Loucy (cell line): Measurements from ENCODE around the gene MINDY1.

Source experiments
- H2AFZ ChIP-seq: fragments of 200-600 bp; sonication (generic); 2 replicates; pipeline ENCODE4 v1.6.0; 2016; ENCODE audit warnings: antibody characterized with exemption, mild to moderate bottlenecking, low read length, moderate library complexity
- H3F3A ChIP-seq: fragments of 200-600 bp; 2 replicates; pipeline ENCODE4 v1.6.0; 2016; ENCODE audit warnings: antibody characterized with exemption, low read depth, mild to moderate bottlenecking
- H3K27me3 ChIP-seq: fragments of 200-600 bp; sonication (generic); 2 replicates; pipeline ENCODE4 v1.6.1; 2014; ENCODE audit warnings: low read length, mild to moderate bottlenecking; ENCODE audit not compliant: insufficient read depth, poor library complexity, severe bottlenecking
- H3K36me3 ChIP-seq: fragments of 200-600 bp; sonication (generic); 2 replicates; pipeline ENCODE4 v1.6.1; 2016; ENCODE audit warnings: low read length; ENCODE audit not compliant: insufficient read depth
- H3K4me1 ChIP-seq: fragments of 200-600 bp; sonication (generic); 2 replicates; pipeline ENCODE4 v1.5.1; 2014; ENCODE audit warnings: low read length, mild to moderate bottlenecking; ENCODE audit not compliant: insufficient read depth, poor library complexity, severe bottlenecking
- H3K4me2 ChIP-seq: fragments of 200-600 bp; sonication (generic); 2 replicates; pipeline ENCODE4 v1.6.0; 2014; ENCODE audit warnings: antibody characterized with exemption, low read length, low read depth, mild to moderate bottlenecking; ENCODE audit not compliant: poor library complexity, severe bottlenecking
- H3K4me3 ChIP-seq: fragments of 200-600 bp; sonication (generic); 2 replicates; pipeline ENCODE4 v1.5.1; 2014; ENCODE audit warnings: low read length, mild to moderate bottlenecking, mixed read lengths; ENCODE audit not compliant: poor library complexity, severe bottlenecking
- H3K79me2 ChIP-seq: fragments of 200-600 bp; sonication (generic); 2 replicates; pipeline ENCODE4 v1.6.1; 2014; ENCODE audit warnings: low read length; ENCODE audit not compliant: insufficient read depth
- H3K9ac ChIP-seq: fragments of 200-600 bp; sonication (generic); 2 replicates; pipeline ENCODE4 v1.6.0; 2014; ENCODE audit warnings: mild to moderate bottlenecking, low read depth, low read length, moderate library complexity; ENCODE audit not compliant: poor library complexity, severe bottlenecking
- H3K9me2 ChIP-seq: fragments of 200-600 bp; sonication (generic); replicated peaks from 2 replicates; pipeline ENCODE4 v1.6.1; 2016; ENCODE audit warnings: low read depth, low read length, mixed read lengths
- H3K9me3 ChIP-seq: fragments of 200-600 bp; sonication (generic); 2 replicates; pipeline ENCODE4 v1.6.1; 2014; ENCODE audit warnings: mild to moderate bottlenecking, antibody characterized with exemption, low read length, low read depth; ENCODE audit not compliant: insufficient read depth
- H4K20me1 ChIP-seq: fragments of 200-600 bp; sonication (generic); 2 replicates; pipeline ENCODE4 v1.6.0; 2014; ENCODE audit warnings: antibody characterized with exemption, low read length, mild to moderate bottlenecking; ENCODE audit not compliant: insufficient read depth, poor library complexity, severe bottlenecking
- EZH2phosphoT487 ChIP-seq: fragments of 200-600 bp; IDR thresholded peaks from 2 replicates; pipeline ENCODE4 v1.6.1; 2018; ENCODE audit warnings: antibody characterized with exemption, mild to moderate bottlenecking, moderate library complexity, borderline replicate concordance
- TF ChIP-seq, protein P1 (sequence below): fragments of 200-600 bp; sonication (generic); conservative IDR thresholded peaks from 2 replicates; pipeline ENCODE4 v1.5.1; 2014; ENCODE audit warnings: mild to moderate bottlenecking, antibody characterized with exemption, low read length

MINDY1 gene

GRCh38 chr1:150995460-150995859, 11.2 kb downstream of the MINDY1 start:
- no peaks in the 10 kb centered on the region for H3K4me1 ChIP-seq
- H3K27me3 ChIP-seq: no peaks in the 10 kb centered on the region
- no peak overlapping the region for H2AFZ ChIP-seq
- no peak overlapping the region for H3K4me3 ChIP-seq
- H4K20me1 ChIP-seq: no peaks in the 10 kb centered on the region
- H3K79me2 ChIP-seq: no peaks in the 10 kb centered on the region
- H3K9ac ChIP-seq: no peak overlapping the region
- TF ChIP-seq, protein P1, sequence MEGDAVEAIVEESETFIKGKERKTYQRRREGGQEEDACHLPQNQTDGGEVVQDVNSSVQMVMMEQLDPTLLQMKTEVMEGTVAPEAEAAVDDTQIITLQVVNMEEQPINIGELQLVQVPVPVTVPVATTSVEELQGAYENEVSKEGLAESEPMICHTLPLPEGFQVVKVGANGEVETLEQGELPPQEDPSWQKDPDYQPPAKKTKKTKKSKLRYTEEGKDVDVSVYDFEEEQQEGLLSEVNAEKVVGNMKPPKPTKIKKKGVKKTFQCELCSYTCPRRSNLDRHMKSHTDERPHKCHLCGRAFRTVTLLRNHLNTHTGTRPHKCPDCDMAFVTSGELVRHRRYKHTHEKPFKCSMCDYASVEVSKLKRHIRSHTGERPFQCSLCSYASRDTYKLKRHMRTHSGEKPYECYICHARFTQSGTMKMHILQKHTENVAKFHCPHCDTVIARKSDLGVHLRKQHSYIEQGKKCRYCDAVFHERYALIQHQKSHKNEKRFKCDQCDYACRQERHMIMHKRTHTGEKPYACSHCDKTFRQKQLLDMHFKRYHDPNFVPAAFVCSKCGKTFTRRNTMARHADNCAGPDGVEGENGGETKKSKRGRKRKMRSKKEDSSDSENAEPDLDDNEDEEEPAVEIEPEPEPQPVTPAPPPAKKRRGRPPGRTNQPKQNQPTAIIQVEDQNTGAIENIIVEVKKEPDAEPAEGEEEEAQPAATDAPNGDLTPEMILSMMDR: no peak
- TF ChIP-seq EZH2phosphoT487: no peak
- H3K36me3 ChIP-seq: no peaks in the 10 kb centered on the region
- peak overlapping the region; percentile 31 for H3K4me2 ChIP-seq
- no peaks in the 10 kb centered on the region for H3F3A ChIP-seq
- H3K9me2 ChIP-seq: no peaks in the 10 kb centered on the region
- no peaks in the 10 kb centered on the region for H3K9me3 ChIP-seq

GRCh38 chr1:150994248-150994647, 12.5 kb downstream of the MINDY1 start:
- Histone ChIP-seq H3K4me1 (no peaks in the 10 kb centered on the region), H3F3A (no peaks in the 10 kb centered on the region), H3K27me3 (no peaks in the 10 kb centered on the region), H3K4me2 (no peak overlapping the region), H3K79me2 (no peaks in the 10 kb centered on the region), H3K4me3 (no peak overlapping the region), H3K36me3 (no peaks in the 10 kb centered on the region), H3K9me3 (no peaks in the 10 kb centered on the region), H3K9ac (no peak overlapping the region), H2AFZ (no peak overlapping the region), H3K9me2 (no peaks in the 10 kb centered on the region), H4K20me1 (no peaks in the 10 kb centered on the region)
- no peak for TF ChIP-seq EZH2phosphoT487
- TF ChIP-seq, protein P1: no peak

- Histone ChIP-seq H3K79me2 (no peaks in the 10 kb centered on the region), H3F3A (no peaks in the 10 kb centered on the region), H3K4me3 (no peak overlapping the region), H3K27me3 (no peaks in the 10 kb centered on the region), H3K4me1 (no peaks in the 10 kb centered on the region), H4K20me1 (no peaks in the 10 kb centered on the region), H3K9me3 (no peaks in the 10 kb centered on the region), H2AFZ (no peak overlapping the region), H3K36me3 (no peaks in the 10 kb centered on the region), H3K4me2 (no peak overlapping the region), H3K9ac (no peak overlapping the region), H3K9me2 (no peaks in the 10 kb centered on the region)
- TF ChIP-seq EZH2phosphoT487: no peak
- TF ChIP-seq, protein P1: no peak
These were observed 14.1 kb downstream of the MINDY1 start for GRCh38 chr1:150992626-150993025.
